HEK293 (cell line): ENCODE data around the gene TLCD4.

Experiments
- CTCF ChIP-seq: fragments of 450-650 bp; formaldehyde crosslinking; IDR thresholded peaks from 2 replicates; pipeline ENCODE4 v1.5.1; 2016; ENCODE audit warnings: missing biosample characterization, missing genetic modification characterization
- KLF10 ChIP-seq: fragments of 450-650 bp; IDR thresholded peaks from 2 replicates; pipeline ENCODE4 v1.5.1; 2018; ENCODE audit warnings: missing biosample characterization, mild to moderate bottlenecking, missing genetic modification characterization
- REST ChIP-seq: fragments of 450-650 bp; formaldehyde crosslinking; IDR thresholded peaks from 2 replicates; pipeline ENCODE4 v1.5.1; 2016; ENCODE audit warnings: missing biosample characterization, missing genetic modification characterization
- SP2 ChIP-seq: fragments of 450-650 bp; formaldehyde crosslinking; IDR thresholded peaks from 2 replicates; pipeline ENCODE4 v1.5.1; 2016; ENCODE audit warnings: missing biosample characterization, missing genetic modification characterization
- TRIM28 ChIP-seq: IDR thresholded peaks from 2 replicates; pipeline ENCODE4 v1.6.1; 2011; ENCODE audit warnings: low read length, control low read depth, borderline replicate concordance
- ZBTB1 ChIP-seq: fragments of 450-650 bp; formaldehyde crosslinking; IDR thresholded peaks from 2 replicates; pipeline ENCODE4 v1.5.1; 2016; ENCODE audit warnings: missing biosample characterization, missing genetic modification characterization
- ZNF112 ChIP-seq: fragments of 450-650 bp; formaldehyde crosslinking; IDR thresholded peaks from 2 replicates; pipeline ENCODE4 v1.5.0; 2017; ENCODE audit warnings: missing biosample characterization, missing genetic modification characterization
- ZNF239 ChIP-seq: fragments of 450-650 bp; formaldehyde crosslinking; IDR thresholded peaks from 2 replicates; pipeline ENCODE4 v1.5.1; 2016; ENCODE audit warnings: missing biosample characterization, missing genetic modification characterization
- ZNF501 ChIP-seq: fragments of 450-650 bp; formaldehyde crosslinking; IDR thresholded peaks from 2 replicates; pipeline ENCODE4 v1.5.1; 2016; ENCODE audit warnings: missing biosample characterization, missing genetic modification characterization
- ZNF639 ChIP-seq: fragments of 450-650 bp; formaldehyde crosslinking; IDR thresholded peaks from 2 replicates; pipeline ENCODE4 v1.5.1; 2016; ENCODE audit warnings: missing biosample characterization, missing genetic modification characterization
- ZNF704 ChIP-seq: fragments of 450-650 bp; formaldehyde crosslinking; IDR thresholded peaks from 2 replicates; pipeline ENCODE4 v1.5.1; 2016; ENCODE audit warnings: missing biosample characterization, missing genetic modification characterization
- ZNF830 ChIP-seq: fragments of 450-650 bp; IDR thresholded peaks from 2 replicates; pipeline ENCODE4 v1.5.0; 2018; ENCODE audit warnings: missing biosample characterization, missing genetic modification characterization, low read depth, mild to moderate bottlenecking, moderate library complexity
- TF ChIP-seq, protein P1 (sequence below): fragments of 450-650 bp; formaldehyde crosslinking; IDR thresholded peaks from 2 replicates; pipeline ENCODE4; 2016; ENCODE audit warnings: missing biosample characterization, missing genetic modification characterization

DNA sequence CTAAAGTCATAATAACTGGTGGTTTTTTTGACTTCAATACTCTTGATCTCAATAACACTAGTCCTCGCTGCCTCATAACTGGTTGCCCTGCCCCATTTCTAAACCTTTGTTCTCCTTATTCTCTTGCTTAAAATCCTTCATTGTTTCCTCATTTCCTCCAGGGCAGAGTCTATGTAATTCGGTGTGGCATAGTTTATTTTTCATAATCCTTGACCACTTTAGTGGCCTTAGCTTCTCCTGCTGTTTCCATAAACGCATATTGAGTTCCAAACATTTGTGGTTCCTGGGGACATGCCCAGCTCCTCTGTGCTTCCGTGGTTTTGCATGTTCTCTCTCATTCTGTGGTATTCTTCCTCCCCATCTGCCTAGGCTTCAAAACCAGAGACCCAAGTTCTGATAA lies 19.0 kb upstream of the TLCD4 start:
- no peak for TF ChIP-seq ZNF639 (tag by site-specific recombination)
- no peak for TF ChIP-seq KLF10
- TF ChIP-seq REST (tag by site-specific recombination): no peak
- no peak for TF ChIP-seq CTCF (tag by site-specific recombination)
- no peak for TF ChIP-seq ZNF704 (tag by site-specific recombination)
- no peak for TF ChIP-seq ZNF112 (tag by site-specific recombination)
- TF ChIP-seq SP2 (tag by site-specific recombination): no peak
- TF ChIP-seq ZNF830 (tag by site-specific recombination): no peak
- no peak for TF ChIP-seq ZNF501 (tag by site-specific recombination)
- TF ChIP-seq ZNF239 (tag by site-specific recombination): no peak
- TF ChIP-seq, protein P1, sequence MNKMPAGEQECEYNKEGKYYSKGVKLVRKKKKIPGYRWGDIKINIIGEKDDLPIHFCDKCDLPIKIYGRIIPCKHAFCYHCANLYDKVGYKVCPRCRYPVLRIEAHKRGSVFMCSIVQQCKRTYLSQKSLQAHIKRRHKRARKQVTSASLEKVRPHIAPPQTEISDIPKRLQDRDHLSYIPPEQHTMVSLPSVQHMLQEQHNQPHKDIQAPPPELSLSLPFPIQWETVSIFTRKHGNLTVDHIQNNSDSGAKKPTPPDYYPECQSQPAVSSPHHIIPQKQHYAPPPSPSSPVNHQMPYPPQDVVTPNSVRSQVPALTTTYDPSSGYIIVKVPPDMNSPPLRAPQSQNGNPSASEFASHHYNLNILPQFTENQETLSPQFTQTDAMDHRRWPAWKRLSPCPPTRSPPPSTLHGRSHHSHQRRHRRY (tag by site-specific recombination): no peak
- no peak for TF ChIP-seq ZBTB1
- TF ChIP-seq TRIM28: no peak
